Coronary artery (tissue), 2 donors: ENCODE results near the gene CLCN7.

Source experiments
- DNase-seq: peaks from one replicate; pipeline ENCODE4 v3.0.0-alpha.2; 2017; ENCODE audit warnings: low spot score
- H3K27ac ChIP-seq, 2 donors: fragments of 200-600 bp; sonication (generic); one replicate each; pipeline ENCODE4 v1.5.1; 2016 to 2019
- H3K4me3 ChIP-seq: fragments of 200-600 bp; sonication (generic); 2 replicates; pipeline ENCODE4 v1.5.1; 2016; ENCODE audit warnings: mild to moderate bottlenecking, moderate library complexity
- TF ChIP-seq, protein P1 (sequence below): fragments of 200-600 bp; sonication (generic); IDR thresholded peaks from one replicate; pipeline ENCODE4 v1.5.1; 2019; ENCODE audit warnings: antibody characterized with exemption

Gene CLCN7

GRCh38 chr16:1408171-1408837 lies 66.5 kb downstream of the CLCN7 start:
- TF ChIP-seq, protein P1, sequence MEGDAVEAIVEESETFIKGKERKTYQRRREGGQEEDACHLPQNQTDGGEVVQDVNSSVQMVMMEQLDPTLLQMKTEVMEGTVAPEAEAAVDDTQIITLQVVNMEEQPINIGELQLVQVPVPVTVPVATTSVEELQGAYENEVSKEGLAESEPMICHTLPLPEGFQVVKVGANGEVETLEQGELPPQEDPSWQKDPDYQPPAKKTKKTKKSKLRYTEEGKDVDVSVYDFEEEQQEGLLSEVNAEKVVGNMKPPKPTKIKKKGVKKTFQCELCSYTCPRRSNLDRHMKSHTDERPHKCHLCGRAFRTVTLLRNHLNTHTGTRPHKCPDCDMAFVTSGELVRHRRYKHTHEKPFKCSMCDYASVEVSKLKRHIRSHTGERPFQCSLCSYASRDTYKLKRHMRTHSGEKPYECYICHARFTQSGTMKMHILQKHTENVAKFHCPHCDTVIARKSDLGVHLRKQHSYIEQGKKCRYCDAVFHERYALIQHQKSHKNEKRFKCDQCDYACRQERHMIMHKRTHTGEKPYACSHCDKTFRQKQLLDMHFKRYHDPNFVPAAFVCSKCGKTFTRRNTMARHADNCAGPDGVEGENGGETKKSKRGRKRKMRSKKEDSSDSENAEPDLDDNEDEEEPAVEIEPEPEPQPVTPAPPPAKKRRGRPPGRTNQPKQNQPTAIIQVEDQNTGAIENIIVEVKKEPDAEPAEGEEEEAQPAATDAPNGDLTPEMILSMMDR = no peak
- Histone ChIP-seq H3K4me3 (peak overlapping the region; percentile 71), H3K27ac (peak overlapping the region; percentile 62 to 75)
- DNase-seq = peak; percentile 94

GRCh38 chr16:1407753-1408152 lies 67.1 kb downstream of the CLCN7 start:
- DNase-seq = no peak
- H3K27ac ChIP-seq = peak overlapping the region; percentile 62 to 75
- H3K4me3 ChIP-seq = peak overlapping the region; percentile 71
- TF ChIP-seq, protein P1 = no peak

DNA sequence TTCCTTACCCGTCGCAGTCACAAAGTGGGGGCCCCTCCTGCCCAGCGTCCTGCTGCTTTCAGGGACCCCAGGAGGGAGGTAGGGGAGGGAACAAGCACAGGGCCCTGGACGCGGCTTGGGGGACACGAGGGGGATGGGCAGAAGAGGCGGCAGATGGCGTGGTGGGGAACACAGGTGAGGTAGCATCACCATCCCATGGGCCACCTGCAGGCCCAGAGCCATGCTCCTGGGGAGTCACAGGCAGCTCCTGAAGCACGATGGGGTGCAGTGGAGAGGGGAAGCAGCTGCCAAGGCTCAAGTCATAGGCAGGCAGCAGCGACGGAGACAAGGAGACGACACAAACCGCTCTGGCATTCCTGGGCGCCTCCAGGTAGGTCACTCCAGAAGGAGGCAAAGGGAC lies 71.1 kb downstream of the CLCN7 start:
- Histone ChIP-seq H3K4me3 (no peak overlapping the region), H3K27ac (no peak overlapping the region)
- no peak for DNase-seq
- TF ChIP-seq, protein P1 = no peak

DNA sequence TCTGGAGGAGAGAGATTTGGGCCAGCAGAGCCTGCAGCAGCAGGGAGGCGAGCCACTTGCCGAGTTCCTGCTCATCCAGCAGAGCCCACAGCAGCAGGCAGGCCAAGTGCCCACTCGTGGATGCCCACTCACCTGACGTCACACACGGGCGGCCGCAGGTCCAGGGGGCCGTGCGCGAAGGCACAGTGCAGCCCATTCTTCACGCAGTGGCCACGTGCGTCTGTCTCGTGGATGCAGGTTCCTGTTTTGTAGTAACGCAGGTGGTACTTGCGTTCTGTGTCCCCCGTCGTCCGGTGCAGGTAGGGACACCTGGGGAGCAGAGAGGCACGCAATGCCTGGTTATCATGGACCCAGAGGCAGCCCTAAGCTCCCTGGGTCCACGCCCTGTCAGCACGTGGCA lies 71.8 kb downstream of the CLCN7 start:
- DNase-seq = no peak
- H3K27ac ChIP-seq = no peak overlapping the region
- no peak overlapping the region for H3K4me3 ChIP-seq
- TF ChIP-seq, protein P1 = no peak

GRCh38 chr16:1401758-1402154 lies 73.1 kb downstream of the CLCN7 start:
- Histone ChIP-seq H3K4me3 (no peak overlapping the region), H3K27ac (no peak overlapping the region)
- no peak for DNase-seq
- TF ChIP-seq, protein P1 = no peak

DNA sequence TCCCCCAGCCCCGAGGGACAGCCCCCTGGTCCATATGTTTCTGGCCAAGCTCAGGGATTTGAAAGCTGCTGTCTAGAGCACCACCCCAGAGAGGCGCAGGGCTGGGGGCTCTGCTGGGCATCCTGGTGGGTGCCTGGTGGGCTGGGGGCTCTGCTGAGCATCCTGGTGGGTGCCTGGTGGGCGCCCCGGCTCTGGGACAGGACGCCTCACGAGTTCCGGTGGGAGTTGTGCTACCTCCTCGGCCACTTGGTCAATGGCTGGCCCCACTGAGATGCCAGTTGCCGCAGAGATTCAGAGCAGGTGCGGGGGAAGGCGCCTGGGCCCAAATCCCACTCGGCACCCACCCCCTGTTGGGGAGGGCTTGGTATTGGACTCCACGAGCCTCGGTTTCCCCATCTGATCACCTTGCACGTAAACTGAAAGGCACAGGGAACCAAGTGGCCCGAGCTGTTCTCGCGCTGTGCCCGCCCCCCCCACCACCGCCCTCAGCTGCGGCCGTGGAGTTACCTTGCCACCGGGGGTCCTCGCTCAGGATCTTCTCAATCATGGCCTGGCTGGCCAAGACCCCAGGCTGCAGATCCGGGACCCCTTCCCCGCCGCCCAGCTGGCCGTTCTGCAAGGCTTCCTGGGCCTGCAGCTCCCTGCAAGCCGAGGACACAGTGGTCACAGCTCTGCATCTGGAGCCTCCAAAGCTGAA lies 73.6 kb downstream of the CLCN7 start:
- DNase-seq = no peak
- Histone ChIP-seq H3K27ac (no peak overlapping the region), H3K4me3 (no peak overlapping the region)
- TF ChIP-seq, protein P1 = no peak
